Mesenchymal stem cell (in vitro differentiated cells and primary cell): ENCODE data around the gene MS4A14.

Experiments
- DNase-seq: peaks from one replicate; pipeline ENCODE4 v3.0.0-alpha.2; 2013
- H2AFZ ChIP-seq: one replicate; pipeline ENCODE4 v1.6.1; 2013; ENCODE audit warnings: low read depth, mild to moderate bottlenecking, control low read depth, inconsistent platforms, low read length, moderate library complexity
- H2AK5ac ChIP-seq: 2 replicates; pipeline ENCODE4 v1.6.1; 2013; ENCODE audit warnings: low read length, moderate library complexity, mild to moderate bottlenecking, inconsistent platforms; ENCODE audit not compliant: severe bottlenecking
- H2BK120ac ChIP-seq: one replicate; pipeline ENCODE4 v1.6.1; 2013; ENCODE audit warnings: low read depth, mild to moderate bottlenecking, inconsistent platforms, low read length, moderate library complexity
- H2BK12ac ChIP-seq, 2 experiments: one replicate each; pipeline ENCODE4 v1.6.1; 2013; ENCODE audit warnings: inconsistent platforms in 2 of 2, low read length in 2 of 2, mild to moderate bottlenecking in 2 of 2, moderate library complexity in 2 of 2, control low read depth in 1 of 2
- H2BK15ac ChIP-seq: one replicate; pipeline ENCODE4 v1.6.1; 2013; ENCODE audit warnings: mild to moderate bottlenecking, low read depth, inconsistent platforms; ENCODE audit not compliant: poor library complexity, severe bottlenecking
- H2BK5ac ChIP-seq: 2 replicates; pipeline ENCODE4 v1.6.1; 2013; ENCODE audit warnings: low read depth, mild to moderate bottlenecking, low read length, control low read depth, inconsistent platforms; ENCODE audit not compliant: poor library complexity, severe bottlenecking
- H3K14ac ChIP-seq, 2 experiments: one replicate each; pipeline ENCODE4 v1.6.1; 2013; ENCODE audit warnings: inconsistent platforms in 2 of 2, low read length in 2 of 2, control low read depth in 1 of 2, mild to moderate bottlenecking in 1 of 2, moderate library complexity in 1 of 2
- H3K18ac ChIP-seq, 2 experiments: one replicate each; pipeline ENCODE4 v1.6.1; 2013; ENCODE audit warnings: inconsistent platforms in 2 of 2, low read length in 2 of 2, control low read depth in 1 of 2, low read depth in 1 of 2, mild to moderate bottlenecking in 1 of 2
- H3K23ac ChIP-seq, 2 experiments: one replicate each; pipeline ENCODE4 v1.6.1; 2013; ENCODE audit warnings: inconsistent platforms in 2 of 2, low read length in 2 of 2, mild to moderate bottlenecking in 2 of 2, moderate library complexity in 2 of 2, control low read depth in 1 of 2
- H3K27ac ChIP-seq: 2 replicates; pipeline ENCODE4 v1.5.1; 2013; ENCODE audit warnings: mild to moderate bottlenecking, moderate library complexity, low read length, control low read depth, inconsistent platforms; ENCODE audit not compliant: poor library complexity, severe bottlenecking
- H3K27me3 ChIP-seq, 2 experiments: 2 replicates each; pipeline versions ENCODE4 v1.6.1 to v1.7.0; 2013; ENCODE audit warnings: low read length in 2 of 2, mild to moderate bottlenecking in 2 of 2, moderate library complexity in 2 of 2, control low read depth in 1 of 2, inconsistent platforms in 1 of 2; ENCODE audit not compliant: control insufficient read depth in 1 of 2, insufficient read depth in 1 of 2
- H3K36me3 ChIP-seq, 2 experiments: 2 replicates each; pipeline versions ENCODE4 v1.6.1 to v1.7.0; 2013; ENCODE audit warnings: low read length in 2 of 2, control low read depth in 1 of 2, inconsistent platforms in 1 of 2, low read depth in 1 of 2, mild to moderate bottlenecking in 1 of 2; ENCODE audit not compliant: insufficient read depth in 2 of 2, control insufficient read depth in 1 of 2
- H3K4ac ChIP-seq, 2 experiments: one replicate each; pipeline ENCODE4 v1.6.1; 2013; ENCODE audit warnings: inconsistent platforms in 2 of 2, low read length in 2 of 2, mild to moderate bottlenecking in 2 of 2, moderate library complexity in 2 of 2, control low read depth in 1 of 2, low read depth in 1 of 2
- H3K4me1 ChIP-seq: 2 replicates; pipeline ENCODE4 v1.6.1; 2013; ENCODE audit warnings: low read depth, low read length, control low read depth; ENCODE audit not compliant: control insufficient read depth, insufficient read depth
- H3K4me2 ChIP-seq: 2 replicates; pipeline ENCODE4 v1.6.1; 2013; ENCODE audit warnings: low read length, mild to moderate bottlenecking, inconsistent platforms; ENCODE audit not compliant: poor library complexity, severe bottlenecking
- H3K4me3 ChIP-seq, 2 experiments: 2 replicates each; pipeline versions ENCODE4 v1.5.1 to v1.7.0; 2013; ENCODE audit warnings: low read length in 2 of 2, mild to moderate bottlenecking in 2 of 2, control low read depth in 1 of 2, low read depth in 1 of 2; ENCODE audit not compliant: insufficient read depth in 1 of 2
- H3K79me1 ChIP-seq: replicated peaks from 2 replicates; pipeline ENCODE4 v1.6.1; 2013; ENCODE audit warnings: mild to moderate bottlenecking, control low read depth, low read length, inconsistent platforms; ENCODE audit not compliant: poor library complexity, severe bottlenecking
- H3K9ac ChIP-seq: 2 replicates; pipeline ENCODE4 v1.7.0; 2013; ENCODE audit warnings: mild to moderate bottlenecking, low read length, moderate library complexity
- H3K9me3 ChIP-seq: 2 replicates; pipeline ENCODE4 v1.7.0; 2013; ENCODE audit warnings: mild to moderate bottlenecking, low read length; ENCODE audit not compliant: control insufficient read depth
- H4K8ac ChIP-seq: one replicate; pipeline ENCODE4 v1.6.1; 2013; ENCODE audit warnings: inconsistent platforms, mild to moderate bottlenecking, low read length, moderate library complexity
- H4K91ac ChIP-seq: one replicate; pipeline ENCODE4 v1.6.1; 2013; ENCODE audit warnings: mild to moderate bottlenecking, low read length, inconsistent platforms
- WGBS: methylation state at CpG from one replicate; pipeline ENCODE4 v1.1.7; 2013; ENCODE audit warnings: mixed read lengths; 5-methylcytosine and 5-hydroxymethylcytosine counted together

MS4A14 gene

DNA sequence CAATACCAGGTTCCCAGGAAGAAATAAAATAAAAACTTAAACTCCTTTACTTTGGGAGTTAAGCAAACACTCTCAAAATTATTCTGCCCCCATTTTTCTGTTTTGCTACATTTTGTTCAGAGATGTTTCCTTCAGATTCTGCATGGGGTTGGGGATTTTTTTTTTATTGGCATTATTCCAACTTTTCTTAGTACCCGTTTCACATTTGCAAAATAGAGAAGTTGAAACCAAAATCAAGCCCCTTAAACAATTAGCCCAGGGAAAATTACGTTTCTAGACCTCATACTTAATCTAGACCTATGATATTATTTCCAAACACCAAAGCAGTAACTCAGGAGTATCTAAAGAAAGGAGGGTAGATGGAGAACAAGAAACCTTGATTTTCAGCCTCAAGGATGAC is 38.5 kb upstream of the MS4A14 start:
- no peak for DNase-seq
- no CpG with 5 or more reads among the region's 2 CpGs for WGBS

DNA sequence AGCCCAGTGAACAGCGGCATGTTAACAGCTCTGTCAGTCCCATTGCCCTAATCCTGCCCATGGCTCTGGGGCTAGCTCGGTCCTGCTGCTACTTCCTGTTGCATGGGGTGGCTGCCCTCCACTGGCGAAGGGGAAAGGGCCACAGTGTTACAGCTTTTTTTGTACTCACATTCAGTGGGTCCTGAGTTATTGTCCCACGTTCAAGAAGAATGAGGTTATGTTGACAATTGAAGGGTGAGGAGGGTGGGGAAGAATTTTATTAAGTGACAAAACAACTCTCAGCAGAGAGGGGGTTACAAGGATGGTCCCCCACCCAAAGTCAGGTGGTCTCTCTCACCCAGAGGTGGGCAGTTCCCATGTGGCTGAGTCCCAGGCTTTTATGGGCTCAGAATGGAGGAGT is 35.6 kb upstream of the MS4A14 start:
- H3K14ac ChIP-seq = no peak overlapping the region
- H4K91ac ChIP-seq = no peak overlapping the region
- no peak for DNase-seq
- no peak overlapping the region for H3K18ac ChIP-seq
- H3K79me1 ChIP-seq = no peaks in the 10 kb centered on the region
- no peak overlapping the region for H2AK5ac ChIP-seq
- no peak overlapping the region for H2AFZ ChIP-seq
- no peaks in the 10 kb centered on the region for H3K4me1 ChIP-seq
- H2BK120ac ChIP-seq = no peak overlapping the region
- no peak overlapping the region for H3K27ac ChIP-seq
- H3K4me2 ChIP-seq = no peak overlapping the region
- H2BK15ac ChIP-seq = no peak overlapping the region
- H3K9me3 ChIP-seq = peaks cover 2% of the 10 kb centered on the region
- H3K4me3 ChIP-seq = no peak overlapping the region
- peaks cover 0 to 8% of the 10 kb centered on the region in 2 experiments for H3K27me3 ChIP-seq
- H3K23ac ChIP-seq = no peak overlapping the region
- no peak overlapping the region for H2BK5ac ChIP-seq
- H3K4ac ChIP-seq = no peak overlapping the region
- no peaks in the 10 kb centered on the region for H3K36me3 ChIP-seq
- no peak overlapping the region for H4K8ac ChIP-seq
- WGBS = 55% methylated on average over 4 of the region's 4 CpGs
- H2BK12ac ChIP-seq = no peak overlapping the region
- no peak overlapping the region for H3K9ac ChIP-seq

More for the DNA sequence above, 38.5 kb upstream of the MS4A14 start:
- H4K8ac ChIP-seq = no peak overlapping the region
- no peak overlapping the region for H3K27ac ChIP-seq
- H4K91ac ChIP-seq = no peak overlapping the region
- no peak overlapping the region for H3K4me2 ChIP-seq
- no peak overlapping the region for H2BK12ac ChIP-seq
- no peak overlapping the region for H3K4me3 ChIP-seq
- no peak overlapping the region for H3K18ac ChIP-seq
- H3K27me3 ChIP-seq = no peaks in the 10 kb centered on the region
- H2BK5ac ChIP-seq = no peak overlapping the region
- no peak overlapping the region for H2BK120ac ChIP-seq
- H2AFZ ChIP-seq = no peak overlapping the region
- H2BK15ac ChIP-seq = no peak overlapping the region
- H3K9ac ChIP-seq = no peak overlapping the region
- no peak overlapping the region for H3K4ac ChIP-seq
- H3K9me3 ChIP-seq = peaks cover 2% of the 10 kb centered on the region
- H2AK5ac ChIP-seq = no peak overlapping the region
- H3K14ac ChIP-seq = no peak overlapping the region
- no peak overlapping the region for H3K23ac ChIP-seq
- H3K36me3 ChIP-seq = no peaks in the 10 kb centered on the region
- no peaks in the 10 kb centered on the region for H3K79me1 ChIP-seq
- no peaks in the 10 kb centered on the region for H3K4me1 ChIP-seq

DNA sequence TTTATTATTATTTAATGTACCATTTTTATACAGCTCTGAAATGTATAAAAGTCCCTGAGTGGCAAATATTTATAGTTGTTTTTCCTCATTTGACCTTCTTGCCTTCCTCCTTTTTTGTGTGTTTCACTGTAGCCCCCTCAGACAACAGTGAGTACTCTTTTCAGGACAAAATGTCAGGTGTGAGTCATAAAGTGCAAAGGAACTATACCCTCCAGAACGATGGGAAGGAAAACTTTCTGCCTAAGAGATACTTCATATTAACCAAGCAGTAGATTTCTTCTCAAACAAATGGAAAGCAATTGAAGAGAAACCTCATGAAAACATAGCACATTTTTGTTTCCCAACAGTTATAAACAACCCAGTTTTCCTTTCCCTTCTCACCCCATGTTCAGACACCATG is 34.0 kb upstream of the MS4A14 start:
- Histone ChIP-seq H3K27me3 (peaks cover 0 to 8% of the 10 kb centered on the region in 2 experiments), H2AFZ (no peak overlapping the region), H3K9me3 (peaks cover 2% of the 10 kb centered on the region), H4K8ac (no peak overlapping the region), H3K79me1 (no peaks in the 10 kb centered on the region), H2BK15ac (no peak overlapping the region), H3K4me1 (no peaks in the 10 kb centered on the region), H3K4me2 (no peak overlapping the region), H2AK5ac (no peak overlapping the region), H3K14ac (no peak overlapping the region), H4K91ac (no peak overlapping the region), H3K18ac (no peak overlapping the region), H3K4me3 (no peak overlapping the region), H3K4ac (no peak overlapping the region), H3K36me3 (no peaks in the 10 kb centered on the region), H2BK5ac (no peak overlapping the region), H2BK120ac (no peak overlapping the region), H3K23ac (no peak overlapping the region), H3K9ac (no peak overlapping the region), H2BK12ac (no peak overlapping the region), H3K27ac (no peak overlapping the region)
- 6% methylated on average over 1 of the region's 1 CpG for WGBS
- no peak for DNase-seq

GRCh38 chr11:60363542-60364470 is 32.5 kb upstream of the MS4A14 start:
- Histone ChIP-seq H3K14ac (no peak overlapping the region), H3K18ac (no peak overlapping the region), H3K27me3 (peaks cover 0 to 8% of the 10 kb centered on the region in 2 experiments), H2BK5ac (no peak overlapping the region), H4K91ac (no peak overlapping the region), H3K79me1 (no peaks in the 10 kb centered on the region), H2BK120ac (no peak overlapping the region), H3K4me3 (no peak overlapping the region), H4K8ac (no peak overlapping the region), H3K9me3 (peaks cover 2% of the 10 kb centered on the region), H3K4ac (no peak overlapping the region), H2AK5ac (no peak overlapping the region), H3K27ac (no peak overlapping the region), H3K23ac (no peak overlapping the region), H3K9ac (no peak overlapping the region), H3K4me1 (no peaks in the 10 kb centered on the region), H2BK12ac (no peak overlapping the region), H3K4me2 (no peak overlapping the region), H2BK15ac (no peak overlapping the region), H2AFZ (no peak overlapping the region), H3K36me3 (no peaks in the 10 kb centered on the region)
- WGBS = 23% methylated on average over 3 of the region's 7 CpGs
- DNase-seq = peak; percentile 68
